Adrenal gland (tissue), 5 donors: ENCODE measurements around the gene UBXN6.

Source experiments
- POLR2A ChIP-seq, 2 donors: fragments of 450-650 bp; IDR thresholded peaks; one replicate each; pipeline ENCODE4 v1.6.1; 2017; ENCODE audit warnings: antibody characterized with exemption in 2 of 2, mild to moderate bottlenecking in 2 of 2, moderate library complexity in 1 of 2
- TF ChIP-seq, protein P1 (sequence below), 6 experiments: fragments of 450-650 bp in 4 of 6; fragments of 200-600 bp in 2 of 6; sonication (generic) in 1 of 6; IDR thresholded peaks; 1 replicate in 5 of 6; 2 replicates in 1 of 6; pipeline versions ENCODE4 v1.5.1 to v1.8.0; 2016 to 2021; ENCODE audit warnings: antibody characterized with exemption in 6 of 6, mild to moderate bottlenecking in 2 of 6, moderate library complexity in 1 of 6
- donor health status: DM: no; HTN: no; CAD: no.

- TF ChIP-seq, protein P1, sequence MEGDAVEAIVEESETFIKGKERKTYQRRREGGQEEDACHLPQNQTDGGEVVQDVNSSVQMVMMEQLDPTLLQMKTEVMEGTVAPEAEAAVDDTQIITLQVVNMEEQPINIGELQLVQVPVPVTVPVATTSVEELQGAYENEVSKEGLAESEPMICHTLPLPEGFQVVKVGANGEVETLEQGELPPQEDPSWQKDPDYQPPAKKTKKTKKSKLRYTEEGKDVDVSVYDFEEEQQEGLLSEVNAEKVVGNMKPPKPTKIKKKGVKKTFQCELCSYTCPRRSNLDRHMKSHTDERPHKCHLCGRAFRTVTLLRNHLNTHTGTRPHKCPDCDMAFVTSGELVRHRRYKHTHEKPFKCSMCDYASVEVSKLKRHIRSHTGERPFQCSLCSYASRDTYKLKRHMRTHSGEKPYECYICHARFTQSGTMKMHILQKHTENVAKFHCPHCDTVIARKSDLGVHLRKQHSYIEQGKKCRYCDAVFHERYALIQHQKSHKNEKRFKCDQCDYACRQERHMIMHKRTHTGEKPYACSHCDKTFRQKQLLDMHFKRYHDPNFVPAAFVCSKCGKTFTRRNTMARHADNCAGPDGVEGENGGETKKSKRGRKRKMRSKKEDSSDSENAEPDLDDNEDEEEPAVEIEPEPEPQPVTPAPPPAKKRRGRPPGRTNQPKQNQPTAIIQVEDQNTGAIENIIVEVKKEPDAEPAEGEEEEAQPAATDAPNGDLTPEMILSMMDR (IDR thresholded peaks at IDR 0.05) = no peak
- TF ChIP-seq POLR2A (IDR thresholded peaks at IDR 0.05) = no peak
Measured at GRCh38 chr19:4414144-4414799, 43.3 kb downstream of the UBXN6 start.
